ENCODE measurements around the gene HS3ST2. TPM values are rescaled to one million over a fixed set of nuclear protein-coding genes. Genes with fewer than 3 reads are reported as not detected.

HS3ST2 gene
- total RNA-seq, 4 donors from 2014 or later, result 0.87 to 3.0 (median 2.3) TPM

DNA sequence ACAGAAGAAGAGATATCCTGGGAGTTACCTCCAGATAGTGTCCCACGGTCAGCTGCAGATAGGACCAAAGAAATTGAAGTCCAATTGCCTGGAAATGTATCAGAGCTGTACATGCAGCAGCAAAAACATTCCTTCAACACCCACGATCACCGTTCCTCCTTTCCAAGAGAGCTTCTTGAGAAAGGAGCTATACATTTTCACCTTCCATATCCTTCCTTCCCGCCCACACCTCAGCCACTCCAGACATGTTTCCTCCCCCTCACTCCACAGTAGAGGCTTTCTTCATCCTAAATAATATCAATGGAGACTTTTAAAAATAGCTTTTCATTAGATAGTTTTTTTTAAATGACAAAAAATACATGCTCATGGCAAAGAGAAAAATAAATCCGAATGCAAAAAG, 87.6 kb downstream of the HS3ST2 start:
- TF ChIP-seq EP300 (IDR thresholded peaks at IDR 0.05) (no peak), CTCF (IDR thresholded peaks at IDR 0.05) (no peak), POLR2A (IDR thresholded peaks at IDR 0.05) (no peak)
- WGBS, 2 donors, result 44 to 46% methylated on average over 5 of the region's 5 CpGs
- no peak overlapping the region for H3K27ac ChIP-seq
- H3K9me3 ChIP-seq, result no peaks in the 10 kb centered on the region
- peaks cover 0 to 9% (median 0%) of the 10 kb centered on the region in 4 donors for H3K4me1 ChIP-seq
- no peak for DNase-seq (ENCODE audit: low spot score in 2 of 2)
- no peaks in the 10 kb centered on the region for H3K36me3 ChIP-seq
- peaks cover 0 to 2% of the 10 kb centered on the region in 2 donors for H3K27me3 ChIP-seq
- no peak overlapping the region for H3K4me3 ChIP-seq

- TF ChIP-seq EP300 (IDR thresholded peaks at IDR 0.05) (no peak), POLR2A (IDR thresholded peaks at IDR 0.05) (no peak), CTCF (IDR thresholded peaks at IDR 0.05) (no peak)
- Histone ChIP-seq H3K27me3 (no peaks in the 10 kb centered on the region), H3K4me1 (peaks cover 0 to 7% (median 0%) of the 10 kb centered on the region in 4 donors), H3K36me3 (no peaks in the 10 kb centered on the region), H3K4me3 (no peak overlapping the region), H3K27ac (no peak overlapping the region), H3K9me3 (no peaks in the 10 kb centered on the region)
- DNase-seq (ENCODE audit: low spot score in 2 of 2), result no peak
- 47 to 57% methylated on average over 2 of the region's 2 CpGs for WGBS, 2 donors
Observed at GRCh38 chr16:22903716-22904115, 89.8 kb downstream of the HS3ST2 start.

DNA sequence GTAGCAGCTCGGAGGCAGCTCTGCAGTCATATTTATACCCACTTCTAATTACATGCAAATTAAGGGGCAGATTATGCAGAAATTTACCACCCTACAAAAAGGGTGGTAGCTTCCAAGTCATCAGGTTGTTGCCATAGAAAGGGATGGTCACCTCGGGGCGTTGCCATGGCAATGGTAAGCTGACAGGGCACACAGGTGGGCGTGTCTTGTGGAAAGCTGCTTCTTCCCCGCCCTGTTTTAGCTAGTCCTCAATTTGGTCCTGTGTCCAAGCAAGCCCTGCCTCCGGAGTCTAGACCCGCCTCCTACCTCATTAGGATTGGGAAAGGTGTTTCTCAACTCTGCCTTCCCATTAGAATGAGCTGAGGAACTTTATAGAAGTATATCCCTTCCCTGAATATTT, 98.7 kb downstream of the HS3ST2 start:
- H3K9me3 ChIP-seq, result no peaks in the 10 kb centered on the region
- no peaks in the 10 kb centered on the region for H3K27me3 ChIP-seq
- no peaks in the 10 kb centered on the region for H3K4me1 ChIP-seq
- no peaks in the 10 kb centered on the region for H3K36me3 ChIP-seq
- H3K27ac ChIP-seq, result no peak overlapping the region
- DNase-seq (ENCODE audit: low spot score in 2 of 2), result no peak
- TF ChIP-seq CTCF (IDR thresholded peaks at IDR 0.05), result no peak
- no peak for TF ChIP-seq EP300 (IDR thresholded peaks at IDR 0.05)
- TF ChIP-seq POLR2A (IDR thresholded peaks at IDR 0.05), result no peak
- 67 to 72% methylated on average over 7 of the region's 7 CpGs for WGBS, 2 donors
- H3K4me3 ChIP-seq, result no peak overlapping the region

- Histone ChIP-seq H3K4me1 (no peaks in the 10 kb centered on the region), H3K27me3 (no peaks in the 10 kb centered on the region), H3K36me3 (no peaks in the 10 kb centered on the region), H3K27ac (no peak overlapping the region), H3K9me3 (no peaks in the 10 kb centered on the region), H3K4me3 (no peak overlapping the region)
- TF ChIP-seq CTCF (IDR thresholded peaks at IDR 0.05), result no peak
- TF ChIP-seq POLR2A (IDR thresholded peaks at IDR 0.05), result no peak
- TF ChIP-seq EP300 (IDR thresholded peaks at IDR 0.05), result no peak
- 94 to 95% methylated on average over 25 of the region's 25 CpGs for WGBS, 2 donors
- no peak for DNase-seq (ENCODE audit: low spot score in 2 of 2)
Observed at GRCh38 chr16:22915003-22915402, 101.0 kb downstream of the HS3ST2 start.

GRCh38 chr16:22923491-22923890, 109.5 kb downstream of the HS3ST2 start:
- DNase-seq (ENCODE audit: low spot score in 2 of 2), result no peak
- no peaks in the 10 kb centered on the region for H3K36me3 ChIP-seq
- H3K27me3 ChIP-seq, result no peaks in the 10 kb centered on the region
- H3K27ac ChIP-seq, result no peak overlapping the region
- H3K4me3 ChIP-seq, result no peak overlapping the region
- no peaks in the 10 kb centered on the region for H3K4me1 ChIP-seq
- TF ChIP-seq POLR2A (IDR thresholded peaks at IDR 0.05), result no peak
- no peak for TF ChIP-seq CTCF (IDR thresholded peaks at IDR 0.05)
- no peak for TF ChIP-seq EP300 (IDR thresholded peaks at IDR 0.05)
- no peaks in the 10 kb centered on the region for H3K9me3 ChIP-seq
- 77 to 93% methylated on average over 3 of the region's 3 CpGs for WGBS, 2 donors

All from tibial nerve (tissue), 4 donors.